GM23338 (cell line): Measurements from ENCODE around the gene KRTAP17-1.

Experiments used
- CREB1 ChIP-seq: fragments of 250-450 bp; sonication (Bioruptor Pico); IDR thresholded peaks from 2 replicates; pipeline ENCODE4 v1.5.0; 2020; ENCODE audit warnings: low read depth, mild to moderate bottlenecking, moderate library complexity
- EZH2 ChIP-seq: fragments of 200-600 bp; sonication (generic); IDR thresholded peaks from one replicate; pipeline ENCODE4 v1.8.0; 2017; ENCODE audit warnings: antibody characterized with exemption, mild to moderate bottlenecking, low read depth; ENCODE audit not compliant: unreplicated experiment
- EZH2phosphoT487 ChIP-seq: fragments of 200-600 bp; sonication (generic); IDR thresholded peaks from one replicate; pipeline ENCODE4 v1.8.1; 2018; ENCODE audit warnings: antibody characterized with exemption; ENCODE audit not compliant: unreplicated experiment
- JUNB ChIP-seq: IDR thresholded peaks from one replicate; pipeline ENCODE4 v1.6.1; 2016; ENCODE audit warnings: antibody characterized with exemption; ENCODE audit not compliant: unreplicated experiment
- POLR2AphosphoS5 ChIP-seq: IDR thresholded peaks from 2 replicates; pipeline ENCODE4 v1.6.1; 2016; ENCODE audit warnings: antibody characterized with exemption, low read depth
- ZNF114 ChIP-seq: fragments of 250-450 bp; sonication (Bioruptor Pico); IDR thresholded peaks from 2 replicates; pipeline ENCODE4 v1.5.0; 2020; ENCODE audit warnings: mild to moderate bottlenecking, moderate library complexity
- ZNF331 ChIP-seq: fragments of 250-450 bp; sonication (Bioruptor Pico); IDR thresholded peaks from 2 replicates; pipeline ENCODE4 v1.5.0; 2020; ENCODE audit warnings: low read depth, mild to moderate bottlenecking, moderate library complexity
- TF ChIP-seq, protein P1 (sequence below), 2 experiments: fragments of 200-600 bp in 1 of 2; sonication (generic) in 1 of 2; conservative IDR thresholded peaks; 2 replicates each; pipeline versions ENCODE4 v1.5.1 to v1.6.1; 2016 to 2017; ENCODE audit warnings: antibody characterized with exemption in 2 of 2, low read depth in 2 of 2, mild to moderate bottlenecking in 2 of 2, moderate library complexity in 1 of 2
- TF ChIP-seq, protein P2 (sequence below): IDR thresholded peaks from one replicate; pipeline ENCODE4 v1.6.1; 2018; ENCODE audit warnings: antibody characterized with exemption; ENCODE audit not compliant: unreplicated experiment

DNA sequence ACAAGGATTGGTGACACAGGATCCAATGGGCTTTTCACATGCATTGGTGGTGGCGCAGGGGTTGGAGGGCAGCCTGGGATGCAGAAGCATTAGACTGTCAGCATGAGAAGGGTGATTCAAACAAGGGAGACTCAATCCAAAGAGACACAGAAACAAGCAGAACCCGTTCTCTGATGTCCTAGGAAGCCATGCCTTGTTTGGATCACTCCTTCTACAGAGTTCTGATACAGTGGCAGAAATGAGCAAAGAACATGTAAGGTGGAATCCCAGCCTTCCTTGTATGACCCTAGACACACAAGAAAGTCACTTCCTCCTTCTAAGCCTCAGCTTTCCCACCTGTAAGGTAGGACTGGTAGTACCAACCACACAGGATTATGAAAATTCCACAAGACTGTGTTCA lies 48.4 kb upstream of the KRTAP17-1 start:
- TF ChIP-seq POLR2AphosphoS5 (no peak), EZH2 (no peak), EZH2phosphoT487 (no peak), JUNB (no peak), ZNF114 (CRISPR knock-in tag) (no peak), CREB1 (CRISPR knock-in tag) (no peak), ZNF331 (CRISPR knock-in tag) (no peak)
- TF ChIP-seq, protein P1, sequence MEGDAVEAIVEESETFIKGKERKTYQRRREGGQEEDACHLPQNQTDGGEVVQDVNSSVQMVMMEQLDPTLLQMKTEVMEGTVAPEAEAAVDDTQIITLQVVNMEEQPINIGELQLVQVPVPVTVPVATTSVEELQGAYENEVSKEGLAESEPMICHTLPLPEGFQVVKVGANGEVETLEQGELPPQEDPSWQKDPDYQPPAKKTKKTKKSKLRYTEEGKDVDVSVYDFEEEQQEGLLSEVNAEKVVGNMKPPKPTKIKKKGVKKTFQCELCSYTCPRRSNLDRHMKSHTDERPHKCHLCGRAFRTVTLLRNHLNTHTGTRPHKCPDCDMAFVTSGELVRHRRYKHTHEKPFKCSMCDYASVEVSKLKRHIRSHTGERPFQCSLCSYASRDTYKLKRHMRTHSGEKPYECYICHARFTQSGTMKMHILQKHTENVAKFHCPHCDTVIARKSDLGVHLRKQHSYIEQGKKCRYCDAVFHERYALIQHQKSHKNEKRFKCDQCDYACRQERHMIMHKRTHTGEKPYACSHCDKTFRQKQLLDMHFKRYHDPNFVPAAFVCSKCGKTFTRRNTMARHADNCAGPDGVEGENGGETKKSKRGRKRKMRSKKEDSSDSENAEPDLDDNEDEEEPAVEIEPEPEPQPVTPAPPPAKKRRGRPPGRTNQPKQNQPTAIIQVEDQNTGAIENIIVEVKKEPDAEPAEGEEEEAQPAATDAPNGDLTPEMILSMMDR (conservative IDR thresholded peaks at IDR 0.05; ENCODE audit: low read depth in 2 of 2): no peak
- TF ChIP-seq, protein P2, sequence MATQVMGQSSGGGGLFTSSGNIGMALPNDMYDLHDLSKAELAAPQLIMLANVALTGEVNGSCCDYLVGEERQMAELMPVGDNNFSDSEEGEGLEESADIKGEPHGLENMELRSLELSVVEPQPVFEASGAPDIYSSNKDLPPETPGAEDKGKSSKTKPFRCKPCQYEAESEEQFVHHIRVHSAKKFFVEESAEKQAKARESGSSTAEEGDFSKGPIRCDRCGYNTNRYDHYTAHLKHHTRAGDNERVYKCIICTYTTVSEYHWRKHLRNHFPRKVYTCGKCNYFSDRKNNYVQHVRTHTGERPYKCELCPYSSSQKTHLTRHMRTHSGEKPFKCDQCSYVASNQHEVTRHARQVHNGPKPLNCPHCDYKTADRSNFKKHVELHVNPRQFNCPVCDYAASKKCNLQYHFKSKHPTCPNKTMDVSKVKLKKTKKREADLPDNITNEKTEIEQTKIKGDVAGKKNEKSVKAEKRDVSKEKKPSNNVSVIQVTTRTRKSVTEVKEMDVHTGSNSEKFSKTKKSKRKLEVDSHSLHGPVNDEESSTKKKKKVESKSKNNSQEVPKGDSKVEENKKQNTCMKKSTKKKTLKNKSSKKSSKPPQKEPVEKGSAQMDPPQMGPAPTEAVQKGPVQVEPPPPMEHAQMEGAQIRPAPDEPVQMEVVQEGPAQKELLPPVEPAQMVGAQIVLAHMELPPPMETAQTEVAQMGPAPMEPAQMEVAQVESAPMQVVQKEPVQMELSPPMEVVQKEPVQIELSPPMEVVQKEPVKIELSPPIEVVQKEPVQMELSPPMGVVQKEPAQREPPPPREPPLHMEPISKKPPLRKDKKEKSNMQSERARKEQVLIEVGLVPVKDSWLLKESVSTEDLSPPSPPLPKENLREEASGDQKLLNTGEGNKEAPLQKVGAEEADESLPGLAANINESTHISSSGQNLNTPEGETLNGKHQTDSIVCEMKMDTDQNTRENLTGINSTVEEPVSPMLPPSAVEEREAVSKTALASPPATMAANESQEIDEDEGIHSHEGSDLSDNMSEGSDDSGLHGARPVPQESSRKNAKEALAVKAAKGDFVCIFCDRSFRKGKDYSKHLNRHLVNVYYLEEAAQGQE: no peak
